Transverse colon (tissue), 4 donors: Measurements from ENCODE around the gene PRKG1. TPM values are rescaled to one million over a fixed set of nuclear protein-coding genes. Genes with fewer than 3 reads are reported as not detected.

Experiments used
- DNase-seq: peaks from one replicate; pipeline ENCODE4 v3.0.0-alpha.2; 2019
- H3K27ac ChIP-seq, 4 donors: fragments of 200-600 bp; sonication (generic); 2 replicates each; pipeline ENCODE4 v1.5.1; 2016 to 2018; ENCODE audit warnings: inconsistent platforms in 4 of 4
- H3K27me3 ChIP-seq: fragments of 200-600 bp; sonication (generic); 2 replicates; pipeline ENCODE4 v1.5.1; 2017; ENCODE audit warnings: inconsistent platforms
- H3K36me3 ChIP-seq, 4 donors: fragments of 200-600 bp; sonication (generic); 2 replicates each; pipeline ENCODE4 v1.5.1; 2017 to 2019; ENCODE audit warnings: inconsistent platforms in 4 of 4
- H3K4me1 ChIP-seq, 4 donors: fragments of 200-600 bp; sonication (generic); 2 replicates each; pipeline ENCODE4 v1.5.1; 2017 to 2020; ENCODE audit warnings: inconsistent platforms in 4 of 4
- H3K4me3 ChIP-seq, 4 donors: fragments of 200-600 bp; sonication (generic); 1 replicate in 1 of 4; 2 replicates in 3 of 4; pipeline versions ENCODE4 v1.5.1 to v1.6.1; 2017 to 2019; ENCODE audit warnings: inconsistent platforms in 4 of 4
- H3K9me3 ChIP-seq, 2 donors: fragments of 200-600 bp; sonication (generic); 2 replicates each; pipeline ENCODE4 v1.5.1; 2017 to 2019; ENCODE audit warnings: inconsistent platforms in 2 of 2
- CTCF ChIP-seq, 5 experiments: fragments of 200-600 bp in 3 of 5; fragments of 450-650 bp in 2 of 5; sonication (generic) in 3 of 5; IDR thresholded peaks; 1 replicate in 2 of 5; 2 replicates in 3 of 5; pipeline ENCODE4 v1.5.1; 2016 to 2017; ENCODE audit warnings: antibody characterized with exemption in 5 of 5, inconsistent platforms in 3 of 5, mild to moderate bottlenecking in 2 of 5, moderate library complexity in 1 of 5
- EP300 ChIP-seq: sonication (generic); formaldehyde crosslinking; IDR thresholded peaks from one replicate; pipeline ENCODE4 v1.6.1; 2017; ENCODE audit warnings: antibody characterized with exemption, low read depth
- POLR2A ChIP-seq: fragments of 450-650 bp; IDR thresholded peaks from one replicate; pipeline ENCODE4 v1.6.1; 2016; ENCODE audit warnings: antibody characterized with exemption, mild to moderate bottlenecking, moderate library complexity
- POLR2AphosphoS5 ChIP-seq, 3 donors: sonication (generic); formaldehyde crosslinking; IDR thresholded peaks; one replicate each; pipeline ENCODE4 v1.6.1; 2016; ENCODE audit warnings: antibody characterized with exemption in 3 of 3
- WGBS, 2 donors: methylation state at CpG; one replicate each; pipeline ENCODE4 v1.1.5; 2018; ENCODE audit warnings: low coverage in 1 of 2; 5-methylcytosine and 5-hydroxymethylcytosine counted together
- in situ Hi-C, 4 donors: fragments of 200-750 bp; cut with MboI; loops; one replicate each; pipeline versions ENCODE4 v1.15.0 to v1.15.1; 2017; ENCODE audit warnings: low sequenced_read_pairs in 3 of 4, low pct_ligation_motif_present in 1 of 4, low pct_unique_long_range_greater_than_20kb in 1 of 4
- intact Hi-C: fragments of 100-400 bp; cut with DNase I; formaldehyde crosslinking; loops from one replicate; pipeline ENCODE4 v1.15.1; 2023; ENCODE audit warnings: low total_unique reads
- small RNA-seq, 4 donors: library from RNA; depleted of rRNA; stranded (forward); fragments of <200 nt; gene quantifications; one replicate each; pipeline ENCODE3, GENCODE V24; 2016
- total RNA-seq, 4 donors: library from RNA; depleted of rRNA; stranded (reverse); fragments of >200 nt; gene quantifications; one replicate each; pipeline ENCODE4 v1.1.0, GENCODE V29; 2016

PRKG1 gene
- total RNA-seq, 4 donors from 2014 or later: 17.6 to 30.6 (median 26.9) TPM

DNA sequence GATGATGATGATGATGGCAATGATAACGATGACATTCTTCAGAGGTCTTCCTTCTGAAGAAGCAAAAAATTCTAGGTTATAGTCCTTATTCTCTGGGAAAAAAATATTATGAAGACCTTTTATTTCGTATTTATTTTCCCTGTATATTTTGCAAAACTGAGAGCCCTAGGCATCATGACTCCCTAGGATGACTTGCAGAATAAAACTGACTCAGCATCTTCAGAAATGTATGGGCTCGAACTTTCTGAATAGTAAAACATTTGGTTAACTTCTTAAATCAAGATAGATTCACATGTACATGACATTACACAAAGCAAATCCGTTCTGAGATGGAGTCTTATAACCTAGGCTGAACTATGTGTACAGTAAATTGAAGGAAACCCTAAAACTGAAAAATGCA lies 1269.2 kb downstream of the PRKG1 start:
- H3K27me3 ChIP-seq: no peaks in the 10 kb centered on the region
- H3K4me3 ChIP-seq: no peak overlapping the region
- WGBS, 2 donors: 46 to 64% methylated on average over 4 of the region's 4 CpGs

DNA sequence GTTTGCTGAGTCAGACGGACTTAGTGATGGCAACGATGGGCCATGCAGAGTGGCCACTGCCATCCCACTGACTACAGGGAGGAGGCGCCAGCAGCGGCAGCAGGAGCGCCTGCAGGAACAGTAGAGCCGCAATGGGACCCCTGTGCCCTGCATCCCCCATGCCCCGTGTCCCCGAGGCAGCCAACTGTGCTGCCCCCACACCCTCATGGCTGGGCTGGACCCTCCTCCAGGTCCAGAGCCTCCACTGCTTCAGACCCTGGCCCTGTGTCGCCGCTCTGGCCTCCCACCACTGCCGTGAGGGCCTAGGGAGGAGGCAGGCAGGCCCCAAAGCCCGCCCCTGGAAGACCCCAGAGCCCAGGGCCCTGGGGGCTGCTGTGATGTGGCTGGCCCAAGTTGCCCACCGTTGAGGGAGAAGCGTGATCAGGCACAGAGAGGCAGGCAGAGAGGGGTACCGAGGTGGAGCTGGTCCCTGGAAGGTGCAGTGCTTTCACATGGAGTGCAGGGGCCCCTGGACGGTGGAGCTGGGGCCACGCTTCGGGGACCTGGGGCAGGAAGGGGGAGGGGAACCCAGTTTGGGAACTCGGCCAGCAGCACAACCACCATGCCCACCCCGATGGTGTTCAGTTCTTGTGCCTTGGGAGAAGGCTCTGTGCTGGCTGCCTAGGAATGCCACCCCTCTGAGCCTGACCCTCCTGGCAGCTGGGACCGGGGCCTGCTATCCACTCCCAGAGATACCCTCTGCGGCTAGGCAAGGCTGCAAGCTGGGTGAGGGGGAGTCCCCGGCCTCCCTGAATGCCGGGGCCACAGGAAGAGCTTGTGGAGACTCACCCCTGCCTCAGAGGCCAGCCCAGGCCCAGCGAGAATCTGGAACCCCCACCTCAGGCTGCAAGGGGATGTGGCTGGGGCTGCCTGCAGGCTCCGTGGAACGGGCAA lies 1272.4 kb downstream of the PRKG1 start:
- in situ Hi-C loops: no loop called here
- Histone ChIP-seq H3K4me3 (no peak overlapping the region), H3K36me3 (no peaks in the 10 kb centered on the region), H3K27ac (no peak overlapping the region), H3K9me3 (no peaks in the 10 kb centered on the region), H3K27me3 (no peaks in the 10 kb centered on the region), H3K4me1 (no peaks in the 10 kb centered on the region)
- no peak for DNase-seq
- intact Hi-C loops: no loop called here
- TF ChIP-seq CTCF (IDR thresholded peaks at IDR 0.05) (no peak), POLR2A (no peak), EP300 (no peak), POLR2AphosphoS5 (IDR thresholded peaks at IDR 0.05) (no peak)
- 91% methylated on average over 22 of the region's 27 CpGs; no CpG with 5 or more reads in 1 of the 2 donors for WGBS, 2 donors

More for the DNA sequence above, 1269.2 kb downstream of the PRKG1 start:
- H3K27ac ChIP-seq: no peak overlapping the region
- DNase-seq: no peak
- intact Hi-C loops (no loop called here), in situ Hi-C loops (no loop called here)
- H3K9me3 ChIP-seq: no peaks in the 10 kb centered on the region
- no peaks in the 10 kb centered on the region for H3K4me1 ChIP-seq
- H3K36me3 ChIP-seq: no peaks in the 10 kb centered on the region
- TF ChIP-seq EP300: no peak
- no peak for TF ChIP-seq POLR2AphosphoS5 (IDR thresholded peaks at IDR 0.05)
- TF ChIP-seq CTCF (IDR thresholded peaks at IDR 0.05): no peak
- TF ChIP-seq POLR2A: no peak

DNA sequence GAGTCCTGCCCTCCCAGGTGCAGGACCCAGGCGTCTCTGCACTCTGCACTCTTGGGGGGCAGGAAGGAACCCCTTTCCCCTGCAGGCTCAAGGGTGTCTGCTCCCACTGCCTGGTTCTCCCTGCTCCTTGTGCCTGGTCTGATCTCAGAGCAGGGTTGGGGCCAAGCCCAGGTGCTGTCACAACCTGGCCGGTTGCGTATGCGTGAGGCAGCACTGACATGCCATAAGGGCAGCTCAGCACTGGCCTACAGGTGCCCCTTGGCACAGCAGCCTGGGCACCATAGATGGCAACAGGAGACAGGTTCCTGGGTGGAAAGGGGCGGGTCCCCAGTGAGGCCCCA lies 1273.0 kb downstream of the PRKG1 start:
- 92% methylated on average over 5 of the region's 5 CpGs; no CpG with 5 or more reads in 1 of the 2 donors for WGBS, 2 donors
- intact Hi-C loops: no loop called here
- no peaks in the 10 kb centered on the region for H3K36me3 ChIP-seq
- in situ Hi-C loops: no loop called here
- H3K27me3 ChIP-seq: no peaks in the 10 kb centered on the region
- DNase-seq: no peak
- no peak overlapping the region for H3K4me3 ChIP-seq
- no peaks in the 10 kb centered on the region for H3K4me1 ChIP-seq
- H3K9me3 ChIP-seq: no peaks in the 10 kb centered on the region
- TF ChIP-seq POLR2A (no peak), CTCF (IDR thresholded peaks at IDR 0.05) (no peak), POLR2AphosphoS5 (IDR thresholded peaks at IDR 0.05) (no peak), EP300 (no peak)
- no peak overlapping the region for H3K27ac ChIP-seq

Small RNA genes lying within 50 kb of the gene (small RNA-seq; reads per million reads assigned to genes)
- 0.12 to 0.55 (median 0.40) reads per million in 4 donors for gene MIR605

Other genes starting within 250 kb of the PRKG1 start
- gene A1CF, start 188.9 kb upstream of the PRKG1 start, total RNA-seq: 10 to 100 TPM; 31.0 to 90.6 (median 63.4) TPM